MM.1S (cell line): ENCODE data around the gene ASIC1.

ENCODE experiments used
- DNase-seq: peaks from one replicate; pipeline ENCODE4 v3.0.0-alpha.2; 2015
- H2AFZ ChIP-seq: fragments of 300-600 bp; sonication (generic); 2 replicates; pipeline ENCODE4 v1.6.0; 2016; ENCODE audit warnings: antibody characterized with exemption, low read length
- H3F3A ChIP-seq: fragments of 300-600 bp; sonication (generic); 2 replicates; pipeline ENCODE4 v1.6.1; 2016; ENCODE audit warnings: mild to moderate bottlenecking, antibody characterized with exemption, low read length, moderate library complexity, mixed read lengths; ENCODE audit not compliant: insufficient read depth
- H3K27ac ChIP-seq: fragments of 300-600 bp; sonication (generic); 2 replicates; pipeline ENCODE4 v1.5.1; 2016; ENCODE audit warnings: mild to moderate bottlenecking, low read length
- H3K27me3 ChIP-seq: fragments of 300-600 bp; sonication (generic); replicated peaks from 2 replicates; pipeline ENCODE4 v1.6.0; 2016; ENCODE audit warnings: low read length; ENCODE audit not compliant: insufficient read depth
- H3K36me3 ChIP-seq: fragments of 300-600 bp; sonication (generic); replicated peaks from 2 replicates; pipeline ENCODE4 v1.6.1; 2016; ENCODE audit warnings: mild to moderate bottlenecking, low read length, mixed read lengths; ENCODE audit not compliant: insufficient read depth
- H3K4me1 ChIP-seq: fragments of 300-600 bp; sonication (generic); 2 replicates; pipeline ENCODE4 v1.6.1; 2016; ENCODE audit warnings: low read length, mixed read lengths
- H3K4me2 ChIP-seq: fragments of 300-600 bp; sonication (generic); 2 replicates; pipeline ENCODE4 v1.6.0; 2016; ENCODE audit warnings: low read depth, low read length
- H3K4me3 ChIP-seq: fragments of 300-600 bp; sonication (generic); 2 replicates; pipeline ENCODE4 v1.5.1; 2016; ENCODE audit warnings: low read length, mixed read lengths
- H3K79me2 ChIP-seq: fragments of 300-600 bp; sonication (generic); 2 replicates; pipeline ENCODE4 v1.6.1; 2016; ENCODE audit warnings: mixed run types, low read length, mixed read lengths
- H3K9ac ChIP-seq: fragments of 300-600 bp; sonication (generic); 2 replicates; pipeline ENCODE4 v1.6.1; 2016; ENCODE audit warnings: low read length, mixed read lengths
- H3K9me2 ChIP-seq: fragments of 300-600 bp; sonication (generic); replicated peaks from 2 replicates; pipeline ENCODE4 v1.6.1; 2016; ENCODE audit warnings: mild to moderate bottlenecking, low read length, mixed read lengths; ENCODE audit not compliant: insufficient read depth
- H3K9me3 ChIP-seq: fragments of 300-600 bp; sonication (generic); replicated peaks from 2 replicates; pipeline ENCODE4 v1.6.1; 2016; ENCODE audit warnings: mild to moderate bottlenecking, low read length, mixed read lengths; ENCODE audit not compliant: insufficient read depth
- H4K20me1 ChIP-seq: fragments of 300-600 bp; sonication (generic); 2 replicates; pipeline ENCODE4 v1.6.1; 2016; ENCODE audit warnings: mild to moderate bottlenecking, low read length, moderate library complexity, mixed read lengths; ENCODE audit not compliant: insufficient read depth
- EZH2 ChIP-seq: fragments of 300-600 bp; sonication (generic); optimal IDR thresholded peaks from 2 replicates; pipeline ENCODE3; 2017; ENCODE audit warnings: low read depth, mild to moderate bottlenecking, antibody characterized with exemption, low read length, mixed read lengths
- EZH2phosphoT487 ChIP-seq: fragments of 300-600 bp; sonication (generic); IDR thresholded peaks from 2 replicates; pipeline ENCODE4 v1.6.1; 2018; ENCODE audit warnings: antibody characterized with exemption, low read length
- TF ChIP-seq, protein P1 (sequence below): fragments of 300-600 bp; sonication (generic); IDR thresholded peaks from 2 replicates; pipeline ENCODE4 v1.5.1; 2016; ENCODE audit warnings: antibody characterized with exemption, low read length, mixed read lengths

Gene ASIC1

GRCh38 chr12:50059440-50060119 lies 2.2 kb downstream of the ASIC1 start:
- TF ChIP-seq EZH2 (no peak), EZH2phosphoT487 (no peak)
- TF ChIP-seq, protein P1, sequence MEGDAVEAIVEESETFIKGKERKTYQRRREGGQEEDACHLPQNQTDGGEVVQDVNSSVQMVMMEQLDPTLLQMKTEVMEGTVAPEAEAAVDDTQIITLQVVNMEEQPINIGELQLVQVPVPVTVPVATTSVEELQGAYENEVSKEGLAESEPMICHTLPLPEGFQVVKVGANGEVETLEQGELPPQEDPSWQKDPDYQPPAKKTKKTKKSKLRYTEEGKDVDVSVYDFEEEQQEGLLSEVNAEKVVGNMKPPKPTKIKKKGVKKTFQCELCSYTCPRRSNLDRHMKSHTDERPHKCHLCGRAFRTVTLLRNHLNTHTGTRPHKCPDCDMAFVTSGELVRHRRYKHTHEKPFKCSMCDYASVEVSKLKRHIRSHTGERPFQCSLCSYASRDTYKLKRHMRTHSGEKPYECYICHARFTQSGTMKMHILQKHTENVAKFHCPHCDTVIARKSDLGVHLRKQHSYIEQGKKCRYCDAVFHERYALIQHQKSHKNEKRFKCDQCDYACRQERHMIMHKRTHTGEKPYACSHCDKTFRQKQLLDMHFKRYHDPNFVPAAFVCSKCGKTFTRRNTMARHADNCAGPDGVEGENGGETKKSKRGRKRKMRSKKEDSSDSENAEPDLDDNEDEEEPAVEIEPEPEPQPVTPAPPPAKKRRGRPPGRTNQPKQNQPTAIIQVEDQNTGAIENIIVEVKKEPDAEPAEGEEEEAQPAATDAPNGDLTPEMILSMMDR = no peak
- 0 out of 2 replicates have a peak, but pooled peaks cover 3% of the 10 kb centered on the region for H4K20me1 ChIP-seq
- H3K27me3 ChIP-seq = peaks cover 22% of the 10 kb centered on the region
- H3K4me2 ChIP-seq = no peak overlapping the region
- H3K9me2 ChIP-seq = no peaks in the 10 kb centered on the region
- no peak for DNase-seq
- H3K4me3 ChIP-seq = no peak overlapping the region
- no peak overlapping the region for H3K9ac ChIP-seq
- no peaks in the 10 kb centered on the region for H3K36me3 ChIP-seq
- H3K79me2 ChIP-seq = no peaks in the 10 kb centered on the region
- no peaks in the 10 kb centered on the region for H3F3A ChIP-seq
- peaks cover 4% of the 10 kb centered on the region; the same call in 1 of the 2 replicates for H3K4me1 ChIP-seq
- no peaks in the 10 kb centered on the region for H3K9me3 ChIP-seq
- H3K27ac ChIP-seq = no peak overlapping the region
- H2AFZ ChIP-seq = no peak overlapping the region

- TF ChIP-seq, protein P1 = no peak
- TF ChIP-seq EZH2 = no peak
- TF ChIP-seq EZH2phosphoT487 = no peak
- no peak for DNase-seq
These were observed 2.7 kb downstream of the ASIC1 start for GRCh38 chr12:50060120-50060468.

GRCh38 chr12:50061171-50061570 lies 3.8 kb downstream of the ASIC1 start:
- Histone ChIP-seq H3K4me1 (peaks cover 4% of the 10 kb centered on the region; the same call in 1 of the 2 replicates), H3K9me3 (no peaks in the 10 kb centered on the region)
- TF ChIP-seq, protein P1 = no peak
- no peak for TF ChIP-seq EZH2
- TF ChIP-seq EZH2phosphoT487 = no peak

More at GRCh38 chr12:50060120-50060468, 2.7 kb downstream of the ASIC1 start:
- Histone ChIP-seq H3K4me1 (peaks cover 4% of the 10 kb centered on the region; the same call in 1 of the 2 replicates), H3K4me3 (no peak overlapping the region), H2AFZ (no peak overlapping the region), H3K4me2 (no peak overlapping the region), H3K9me3 (no peaks in the 10 kb centered on the region), H3K36me3 (no peaks in the 10 kb centered on the region), H3F3A (no peaks in the 10 kb centered on the region), H3K9me2 (no peaks in the 10 kb centered on the region), H3K9ac (no peak overlapping the region), H3K79me2 (no peaks in the 10 kb centered on the region), H3K27me3 (peaks cover 22% of the 10 kb centered on the region), H3K27ac (no peak overlapping the region), H4K20me1 (0 out of 2 replicates have a peak, but pooled peaks cover 3% of the 10 kb centered on the region)

More at GRCh38 chr12:50061171-50061570, 3.8 kb downstream of the ASIC1 start:
- Histone ChIP-seq H3F3A (no peaks in the 10 kb centered on the region), H3K9me2 (no peaks in the 10 kb centered on the region), H3K79me2 (no peaks in the 10 kb centered on the region), H4K20me1 (0 out of 2 replicates have a peak, but pooled peaks cover 3% of the 10 kb centered on the region), H3K27me3 (peaks cover 17% of the 10 kb centered on the region), H2AFZ (no peak overlapping the region), H3K9ac (no peak overlapping the region), H3K27ac (no peak overlapping the region), H3K4me2 (no peak overlapping the region), H3K4me3 (no peak overlapping the region), H3K36me3 (no peaks in the 10 kb centered on the region)
- DNase-seq = no peak
